ENCODE measurements around the gene CDH13.

The CDH13 gene

GRCh38 chr16:82653550-82654511, 27.1 kb downstream of the CDH13 start:
- DNase-seq, result no peak

GRCh38 chr16:82655072-82655714, 28.4 kb downstream of the CDH13 start:
- no peak for DNase-seq

GRCh38 chr16:82655720-82656490, 29.1 kb downstream of the CDH13 start:
- no peak for DNase-seq

GRCh38 chr16:82657239-82657638, 30.5 kb downstream of the CDH13 start:
- DNase-seq, result no peak

- DNase-seq, result no peak
Measured at GRCh38 chr16:82657786-82658185, 31.0 kb downstream of the CDH13 start.

GRCh38 chr16:82658796-82659195, 32.0 kb downstream of the CDH13 start:
- DNase-seq, result no peak

- no peak for DNase-seq
Measured at GRCh38 chr16:82660075-82660645, 33.4 kb downstream of the CDH13 start.

- no peak for DNase-seq
Measured at GRCh38 chr16:82660966-82661365, 34.2 kb downstream of the CDH13 start.

GRCh38 chr16:82664181-82664580, 37.4 kb downstream of the CDH13 start:
- DNase-seq, result no peak

GRCh38 chr16:82665025-82665424, 38.3 kb downstream of the CDH13 start:
- no peak for DNase-seq

- no peak for DNase-seq
Measured at GRCh38 chr16:82667437-82667836, 40.7 kb downstream of the CDH13 start.

GRCh38 chr16:82668094-82668493, 41.3 kb downstream of the CDH13 start:
- no peak for DNase-seq

- no peak for DNase-seq
Measured at GRCh38 chr16:82671741-82672140, 45.0 kb downstream of the CDH13 start.

- no peak for DNase-seq
Measured at GRCh38 chr16:82672676-82673075, 45.9 kb downstream of the CDH13 start.

- no peak for DNase-seq
Measured at GRCh38 chr16:82675300-82675699, 48.5 kb downstream of the CDH13 start.

GRCh38 chr16:82681592-82681991, 54.8 kb downstream of the CDH13 start:
- no peak for DNase-seq

GRCh38 chr16:82682767-82683166, 56.0 kb downstream of the CDH13 start:
- no peak for DNase-seq

- DNase-seq, result no peak
Measured at GRCh38 chr16:82684256-82684655, 57.5 kb downstream of the CDH13 start.

GRCh38 chr16:82685526-82685925, 58.8 kb downstream of the CDH13 start:
- no peak for DNase-seq

GRCh38 chr16:82694239-82694874, 67.6 kb downstream of the CDH13 start:
- DNase-seq, result no peak

GRCh38 chr16:82695806-82696205, 69.0 kb downstream of the CDH13 start:
- DNase-seq, result no peak

GRCh38 chr16:82699260-82699659, 72.5 kb downstream of the CDH13 start:
- DNase-seq, result no peak

Data from NCI-H1694 treated with DMSO at 0.1 percent for 48 hours (cell line).